Transverse colon (tissue), 4 donors: ENCODE data around the gene APPBP2. TPM values are rescaled to one million over a fixed set of nuclear protein-coding genes. Genes with fewer than 3 reads are reported as not detected.

Source experiments
- DNase-seq: peaks from one replicate; pipeline ENCODE4 v3.0.0-alpha.2; 2019
- H3K27ac ChIP-seq, 4 donors: fragments of 200-600 bp; sonication (generic); 2 replicates each; pipeline ENCODE4 v1.5.1; 2016 to 2018; ENCODE audit warnings: inconsistent platforms in 4 of 4
- H3K27me3 ChIP-seq: fragments of 200-600 bp; sonication (generic); 2 replicates; pipeline ENCODE4 v1.5.1; 2017; ENCODE audit warnings: inconsistent platforms
- H3K36me3 ChIP-seq, 4 donors: fragments of 200-600 bp; sonication (generic); 2 replicates each; pipeline ENCODE4 v1.5.1; 2017 to 2019; ENCODE audit warnings: inconsistent platforms in 4 of 4
- H3K4me1 ChIP-seq, 4 donors: fragments of 200-600 bp; sonication (generic); 2 replicates each; pipeline ENCODE4 v1.5.1; 2017 to 2020; ENCODE audit warnings: inconsistent platforms in 4 of 4
- H3K4me3 ChIP-seq, 4 donors: fragments of 200-600 bp; sonication (generic); 1 replicate in 1 of 4; 2 replicates in 3 of 4; pipeline versions ENCODE4 v1.5.1 to v1.6.1; 2017 to 2019; ENCODE audit warnings: inconsistent platforms in 4 of 4
- H3K9me3 ChIP-seq, 2 donors: fragments of 200-600 bp; sonication (generic); 2 replicates each; pipeline ENCODE4 v1.5.1; 2017 to 2019; ENCODE audit warnings: inconsistent platforms in 2 of 2
- CTCF ChIP-seq, 5 experiments: fragments of 200-600 bp in 3 of 5; fragments of 450-650 bp in 2 of 5; sonication (generic) in 3 of 5; IDR thresholded peaks; 1 replicate in 2 of 5; 2 replicates in 3 of 5; pipeline ENCODE4 v1.5.1; 2016 to 2017; ENCODE audit warnings: antibody characterized with exemption in 5 of 5, inconsistent platforms in 3 of 5, mild to moderate bottlenecking in 2 of 5, moderate library complexity in 1 of 5
- EP300 ChIP-seq: sonication (generic); formaldehyde crosslinking; IDR thresholded peaks from one replicate; pipeline ENCODE4 v1.6.1; 2017; ENCODE audit warnings: antibody characterized with exemption, low read depth
- POLR2A ChIP-seq: fragments of 450-650 bp; IDR thresholded peaks from one replicate; pipeline ENCODE4 v1.6.1; 2016; ENCODE audit warnings: antibody characterized with exemption, mild to moderate bottlenecking, moderate library complexity
- POLR2AphosphoS5 ChIP-seq, 3 donors: sonication (generic); formaldehyde crosslinking; IDR thresholded peaks; one replicate each; pipeline ENCODE4 v1.6.1; 2016; ENCODE audit warnings: antibody characterized with exemption in 3 of 3
- WGBS, 2 donors: methylation state at CpG; one replicate each; pipeline ENCODE4 v1.1.5; 2018; ENCODE audit warnings: low coverage in 1 of 2; 5-methylcytosine and 5-hydroxymethylcytosine counted together
- in situ Hi-C, 4 donors: fragments of 200-750 bp; cut with MboI; loops; one replicate each; pipeline versions ENCODE4 v1.15.0 to v1.15.1; 2017; ENCODE audit warnings: low sequenced_read_pairs in 3 of 4, low pct_ligation_motif_present in 1 of 4, low pct_unique_long_range_greater_than_20kb in 1 of 4
- intact Hi-C: fragments of 100-400 bp; cut with DNase I; formaldehyde crosslinking; loops from one replicate; pipeline ENCODE4 v1.15.1; 2023; ENCODE audit warnings: low total_unique reads
- total RNA-seq, 4 donors: library from RNA; depleted of rRNA; stranded (reverse); fragments of >200 nt; gene quantifications; one replicate each; pipeline ENCODE4 v1.1.0, GENCODE V29; 2016

Gene APPBP2
- total RNA-seq, 4 donors from 2014 or later = 10.1 to 24.8 (median 18.4) TPM

- H3K27ac ChIP-seq = no peak overlapping the region
- TF ChIP-seq CTCF (IDR thresholded peaks at IDR 0.05) (no peak), POLR2AphosphoS5 (IDR thresholded peaks at IDR 0.05) (no peak), EP300 (no peak), POLR2A (no peak)
- in situ Hi-C loops = loop anchor here in 1 of 4 donors (25.0 kb wide), 1 partner anchor 270 kb away; the partner anchor contains the start of gene CA4
- no peak for DNase-seq
- no peaks in the 10 kb centered on the region for H3K36me3 ChIP-seq
- H3K4me1 ChIP-seq = no peaks in the 10 kb centered on the region
- H3K27me3 ChIP-seq = no peaks in the 10 kb centered on the region
- H3K9me3 ChIP-seq = no peaks in the 10 kb centered on the region
- intact Hi-C loops = no loop called here
- H3K4me3 ChIP-seq = no peak overlapping the region
- 73 to 77% methylated on average over 3 of the region's 3 CpGs for WGBS, 2 donors
Measured at GRCh38 chr17:60406887-60407286, 119.2 kb downstream of the APPBP2 start.

- in situ Hi-C loops = loop anchor here in 1 of 4 donors (25.0 kb wide), 1 partner anchor 267 kb away; the partner anchor contains the start of gene CA4
Measured at GRCh38 chr17:60403962-60404361, 122.1 kb downstream of the APPBP2 start.

DNA sequence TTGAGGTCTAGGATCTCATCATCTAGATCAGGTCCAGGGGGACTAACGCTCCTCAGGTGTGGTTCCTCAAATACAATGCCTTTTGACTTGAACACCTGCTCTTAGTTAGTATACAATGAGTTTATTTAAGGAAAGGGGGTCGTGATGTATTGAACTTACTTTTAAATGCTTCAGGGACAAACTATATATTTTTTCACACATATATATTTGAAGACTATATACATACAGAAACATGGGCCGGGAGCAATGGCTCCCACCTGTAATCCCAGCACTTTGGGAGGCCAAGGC, 122.6 kb downstream of the APPBP2 start:
- Histone ChIP-seq H3K4me1 (no peaks in the 10 kb centered on the region), H3K9me3 (no peaks in the 10 kb centered on the region), H3K27ac (no peak overlapping the region), H3K27me3 (no peaks in the 10 kb centered on the region), H3K4me3 (no peak overlapping the region), H3K36me3 (no peaks in the 10 kb centered on the region)
- WGBS, 2 donors = 75 to 79% methylated on average over 3 of the region's 3 CpGs
- TF ChIP-seq CTCF (IDR thresholded peaks at IDR 0.05) = no peak
- no peak for TF ChIP-seq POLR2A
- TF ChIP-seq POLR2AphosphoS5 (IDR thresholded peaks at IDR 0.05) = no peak
- TF ChIP-seq EP300 = no peak
- in situ Hi-C loops = loop anchor here in 1 of 4 donors (25.0 kb wide), 1 partner anchor 266 kb away; the partner anchor contains the start of gene CA4
- intact Hi-C loops = no loop called here
- no peak for DNase-seq

More at GRCh38 chr17:60403962-60404361, 122.1 kb downstream of the APPBP2 start:
- Histone ChIP-seq H3K36me3 (no peaks in the 10 kb centered on the region), H3K4me3 (no peak overlapping the region), H3K4me1 (no peaks in the 10 kb centered on the region), H3K27ac (no peak overlapping the region), H3K9me3 (no peaks in the 10 kb centered on the region), H3K27me3 (no peaks in the 10 kb centered on the region)
- intact Hi-C loops = no loop called here
- no peak for DNase-seq
- 82 to 83% methylated on average over 2 to 6 of the region's 6 CpGs for WGBS, 2 donors
- TF ChIP-seq POLR2A (no peak), EP300 (no peak), POLR2AphosphoS5 (IDR thresholded peaks at IDR 0.05) (no peak), CTCF (IDR thresholded peaks at IDR 0.05) (no peak)

GRCh38 chr17:60401819-60402218, 124.2 kb downstream of the APPBP2 start:
- in situ Hi-C loops = loop anchor here in 1 of 4 donors (25.0 kb wide), 1 partner anchor 265 kb away; the partner anchor contains the start of gene CA4
- H3K4me3 ChIP-seq = no peak overlapping the region
- TF ChIP-seq EP300 (no peak), POLR2AphosphoS5 (IDR thresholded peaks at IDR 0.05) (no peak), CTCF (IDR thresholded peaks at IDR 0.05) (no peak), POLR2A (no peak)
- H3K27ac ChIP-seq = no peak overlapping the region
- intact Hi-C loops = no loop called here
- no peak for DNase-seq
- no peaks in the 10 kb centered on the region for H3K27me3 ChIP-seq
- no peaks in the 10 kb centered on the region for H3K4me1 ChIP-seq
- no peaks in the 10 kb centered on the region for H3K9me3 ChIP-seq
- no peaks in the 10 kb centered on the region for H3K36me3 ChIP-seq
